Keratinocyte (primary cell): Measurements from ENCODE around the gene USP20. TPM values are rescaled to one million over a fixed set of nuclear protein-coding genes. Genes with fewer than 3 reads are reported as not detected.

Source experiments
- DNase-seq: peaks from one replicate; pipeline ENCODE4 v3.0.0-alpha.2; 2011; ENCODE audit warnings: low read depth, missing footprints, low spot score
- FAIRE-seq: peaks from 2 replicates; lab custom pipeline; 2011; peaks lifted over from hg19 to GRCh38; lab: Jason Lieb, UNC
- H2AFZ ChIP-seq: 2 replicates; pipeline ENCODE4 v1.6.0; 2012; ENCODE audit warnings: low read length, control low read depth, inconsistent platforms; ENCODE audit not compliant: control insufficient read depth
- H3K27ac ChIP-seq: 2 replicates; pipeline ENCODE4 v1.5.1; 2011; ENCODE audit warnings: low read length; ENCODE audit not compliant: control insufficient read depth, insufficient read depth
- H3K27me3 ChIP-seq: 3 replicates; pipeline ENCODE4 v1.6.0; 2011; ENCODE audit warnings: low read length; ENCODE audit not compliant: control insufficient read depth, insufficient read depth; ENCODE audit errors: extremely low read depth
- H3K36me3 ChIP-seq, 2 experiments: 2 replicates in 1 of 2; 3 replicates in 1 of 2; pipeline ENCODE4 v1.5.1; 2011; ENCODE audit warnings: low read length in 2 of 2, mild to moderate bottlenecking in 1 of 2; ENCODE audit not compliant: control insufficient read depth in 2 of 2, insufficient read depth in 2 of 2; ENCODE audit errors: extremely low read depth in 1 of 2
- H3K4me1 ChIP-seq: 3 replicates; pipeline ENCODE4 v1.5.1; 2011; ENCODE audit warnings: low read length; ENCODE audit not compliant: control insufficient read depth, insufficient read depth; ENCODE audit errors: extremely low read depth
- H3K4me2 ChIP-seq: 3 replicates; pipeline ENCODE4 v1.6.0; 2011; ENCODE audit warnings: low read depth, low read length; ENCODE audit not compliant: control insufficient read depth, insufficient read depth; ENCODE audit errors: extremely low read depth
- H3K4me3 ChIP-seq, 3 experiments: fragments of 200-600 bp in 1 of 3; sonication (generic) in 1 of 3; 2 replicates in 2 of 3; 3 replicates in 1 of 3; pipeline ENCODE4 v1.5.1; 2011 to 2016; ENCODE audit warnings: low read length in 3 of 3, mild to moderate bottlenecking in 3 of 3, control low read depth in 2 of 3, inconsistent platforms in 1 of 3, low read depth in 1 of 3, mixed read lengths in 1 of 3, mixed run types in 1 of 3, moderate library complexity in 1 of 3; ENCODE audit not compliant: control insufficient read depth in 2 of 3, insufficient read depth in 2 of 3; ENCODE audit errors: extremely low read depth in 1 of 3
- H3K79me2 ChIP-seq: 2 replicates; pipeline ENCODE4 v1.6.0; 2012; ENCODE audit warnings: low read length; ENCODE audit not compliant: control insufficient read depth, insufficient read depth
- H3K9ac ChIP-seq: 3 replicates; pipeline ENCODE4 v1.6.0; 2011; ENCODE audit warnings: low read length; ENCODE audit not compliant: control insufficient read depth, insufficient read depth; ENCODE audit errors: extremely low read depth
- H3K9me1 ChIP-seq: 3 replicates; pipeline ENCODE4 v1.6.0; 2011; ENCODE audit warnings: low read length; ENCODE audit not compliant: control insufficient read depth, insufficient read depth; ENCODE audit errors: extremely low read depth
- H3K9me3 ChIP-seq: 2 replicates; pipeline ENCODE4 v1.5.1; 2012; ENCODE audit warnings: low read depth, low read length; ENCODE audit not compliant: control insufficient read depth
- H4K20me1 ChIP-seq: 3 replicates; pipeline ENCODE4 v1.6.0; 2011; ENCODE audit warnings: low read length; ENCODE audit not compliant: control insufficient read depth, insufficient read depth; ENCODE audit errors: extremely low read depth
- CTCF ChIP-seq, 3 experiments: IDR thresholded peaks in 1 of 3; conservative IDR thresholded peaks in 1 of 3; optimal IDR thresholded peaks in 1 of 3; 2 replicates in 2 of 3; 3 replicates in 1 of 3; pipeline versions ENCODE3 to v1.5.1; 2011; ENCODE audit warnings: low read length in 3 of 3, mild to moderate bottlenecking in 3 of 3, moderate library complexity in 2 of 3, control low read depth in 1 of 3, inconsistent platforms in 1 of 3; ENCODE audit not compliant: insufficient read depth in 2 of 3; ENCODE audit errors: extremely low read depth in 1 of 3
- EZH2 ChIP-seq: IDR thresholded peaks from one replicate; pipeline ENCODE4 v1.6.1; 2012; ENCODE audit warnings: inconsistent platforms, mild to moderate bottlenecking, low read length, moderate library complexity
- dilution Hi-C: fragments of 300-500 bp; cut with MboI; formaldehyde crosslinking; loops from one replicate; pipeline ENCODE4 v1.7.0; 2020; ENCODE audit warnings: low sequenced_read_pairs; ENCODE audit not compliant: extremely low pct_ligation_motif_present
- polyA plus RNA-seq, 5 experiments: library from polyadenylated mRNA; depleted of rRNA in 3 of 5; stranded (reverse) in 3 of 5; stranded (forward) in 1 of 5; unstranded in 1 of 5; fragments of >200 nt; gene quantifications; 1 replicate in 1 of 5; 2 replicates in 3 of 5; 3 replicates in 1 of 5; pipeline versions ENCODE4 v1.2.1 to v1.2.3, GENCODE V29; 2011 to 2012; ENCODE audit warnings: missing spikeins in 2 of 5, low read depth in 1 of 5, low replicate concordance in 1 of 5

The USP20 gene
- polyA plus RNA-seq, 1 donor (not counting 4 experiments of a cell fraction or from before 2014, with no cell fraction given): 6.4 TPM

DNA sequence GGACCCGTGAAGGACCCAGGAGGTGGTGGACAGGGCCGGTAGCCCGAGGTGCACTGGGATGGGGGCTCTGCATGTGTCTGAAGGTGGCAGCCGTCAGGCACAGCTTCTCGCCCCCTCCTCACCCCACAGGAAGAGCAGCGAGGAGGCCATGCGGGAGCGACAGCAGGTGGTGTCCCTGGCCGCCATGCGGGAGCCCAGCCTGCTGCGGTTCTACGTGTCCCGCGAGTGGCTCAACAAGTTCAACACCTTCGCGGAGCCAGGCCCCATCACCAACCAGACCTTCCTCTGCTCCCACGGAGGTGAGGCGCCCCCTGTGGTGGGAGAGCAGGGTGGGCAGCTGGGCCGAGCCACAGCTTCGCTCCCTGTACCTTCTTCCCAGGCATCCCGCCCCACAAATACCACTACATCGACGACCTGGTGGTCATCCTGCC, 39.9 kb downstream of the USP20 start:
- TF ChIP-seq CTCF (optimal IDR thresholded peaks at IDR 0.05 in 1 of 3, IDR thresholded peaks at IDR 0.05 in 1 of 3, conservative IDR thresholded peaks at IDR 0.05 in 1 of 3; ENCODE audit: extremely low read depth in 1 of 3, insufficient read depth in 2 of 3, low read length in 3 of 3) (peak in 1 of 3 experiments; percentile 34), EZH2 (no peak)
- Histone ChIP-seq H2AFZ (no peak overlapping the region), H3K9ac (no peak overlapping the region), H3K4me3 (no peak overlapping the region), H3K9me3 (no peaks in the 10 kb centered on the region), H3K36me3 (peaks cover 0 to 22% of the 10 kb centered on the region in 2 experiments), H3K27me3 (no peaks in the 10 kb centered on the region), H3K4me2 (no peak overlapping the region), H3K79me2 (no peaks in the 10 kb centered on the region), H4K20me1 (no peaks in the 10 kb centered on the region), H3K4me1 (no peaks in the 10 kb centered on the region), H3K9me1 (no peaks in the 10 kb centered on the region), H3K27ac (no peak overlapping the region)
- no peak for DNase-seq
- no peak for FAIRE-seq
- dilution Hi-C loops: no loop called here

GRCh38 chr9:129875687-129876395, 40.6 kb downstream of the USP20 start:
- Histone ChIP-seq H4K20me1 (no peaks in the 10 kb centered on the region), H3K9ac (no peak overlapping the region), H3K79me2 (no peaks in the 10 kb centered on the region), H3K36me3 (peaks cover 0 to 22% of the 10 kb centered on the region in 2 experiments), H3K4me3 (no peak overlapping the region), H2AFZ (no peak overlapping the region), H3K27ac (no peak overlapping the region), H3K4me2 (no peak overlapping the region), H3K9me3 (no peaks in the 10 kb centered on the region), H3K4me1 (no peaks in the 10 kb centered on the region), H3K9me1 (no peaks in the 10 kb centered on the region), H3K27me3 (no peaks in the 10 kb centered on the region)
- FAIRE-seq: no peak
- TF ChIP-seq CTCF (optimal IDR thresholded peaks at IDR 0.05 in 1 of 3, IDR thresholded peaks at IDR 0.05 in 1 of 3, conservative IDR thresholded peaks at IDR 0.05 in 1 of 3; ENCODE audit: extremely low read depth in 1 of 3, insufficient read depth in 2 of 3, low read length in 3 of 3) (no peak), EZH2 (no peak)
- DNase-seq: no peak
- dilution Hi-C loops: no loop called here
